Measurements from ENCODE around the gene HAUS5.
A peak's percentile ranks its signal among the peaks of the same experiment; 100 is the strongest.

HAUS5 gene

GRCh38 chr19:35607661-35608060, 4.9 kb upstream of the HAUS5 start:
- no peak for DNase-seq (ENCODE audit: low spot score)

GRCh38 chr19:35608251-35608650, 4.3 kb upstream of the HAUS5 start:
- DNase-seq (ENCODE audit: low spot score) = no peak

GRCh38 chr19:35609851-35610353, 2.6 kb upstream of the HAUS5 start:
- DNase-seq (ENCODE audit: low spot score) = no peak

- no peak for DNase-seq (ENCODE audit: low spot score)
Measured at GRCh38 chr19:35612224-35612558, 344 bp upstream of the HAUS5 start.

- DNase-seq (ENCODE audit: low spot score) = no peak
Measured at GRCh38 chr19:35613574-35613973, 1.0 kb downstream of the HAUS5 start.

GRCh38 chr19:35615036-35615435, 2.5 kb downstream of the HAUS5 start:
- no peak for DNase-seq (ENCODE audit: low spot score)

- no peak for DNase-seq (ENCODE audit: low spot score)
Measured at GRCh38 chr19:35618857-35619256, 6.3 kb downstream of the HAUS5 start.

- DNase-seq (ENCODE audit: low spot score) = no peak
Measured at GRCh38 chr19:35619290-35619923, 6.9 kb downstream of the HAUS5 start.

- no peak for DNase-seq (ENCODE audit: low spot score)
Measured at GRCh38 chr19:35620001-35620400, 7.5 kb downstream of the HAUS5 start.

- no peak for DNase-seq (ENCODE audit: low spot score)
Measured at GRCh38 chr19:35621708-35622107, 9.2 kb downstream of the HAUS5 start.

GRCh38 chr19:35622750-35623149, 10.2 kb downstream of the HAUS5 start:
- DNase-seq (ENCODE audit: low spot score) = no peak

- no peak for DNase-seq (ENCODE audit: low spot score)
Measured at GRCh38 chr19:35623327-35624010, 10.9 kb downstream of the HAUS5 start.

- no peak for DNase-seq (ENCODE audit: low spot score)
Measured at GRCh38 chr19:35628264-35628564, 15.7 kb downstream of the HAUS5 start.

GRCh38 chr19:35628565-35629331, 16.2 kb downstream of the HAUS5 start, which contains the start of gene RBM42:
TSS of gene RBM42 (plus strand) at chr19:35629036. CDS start at chr19:35629154, 118 bp downstream.
- DNase-seq (ENCODE audit: low spot score) = peak; percentile 99

- no peak for DNase-seq (ENCODE audit: low spot score)
Measured at GRCh38 chr19:35629332-35629633, 16.7 kb downstream of the HAUS5 start.

- DNase-seq (ENCODE audit: low spot score) = no peak
Measured at GRCh38 chr19:35633727-35634440, 21.3 kb downstream of the HAUS5 start.

GRCh38 chr19:35636651-35637050, 24.1 kb downstream of the HAUS5 start:
- DNase-seq (ENCODE audit: low spot score) = no peak

- DNase-seq (ENCODE audit: low spot score) = no peak
Measured at GRCh38 chr19:35637165-35637564, 24.6 kb downstream of the HAUS5 start.

- DNase-seq (ENCODE audit: low spot score) = no peak
Measured at GRCh38 chr19:35639321-35639639, 26.7 kb downstream of the HAUS5 start.

- DNase-seq (ENCODE audit: low spot score) = no peak
Measured at GRCh38 chr19:35639863-35640262, 27.3 kb downstream of the HAUS5 start.

GRCh38 chr19:35641515-35642151, 29.1 kb downstream of the HAUS5 start, which contains the start of gene ETV2:
TSS of gene ETV2 (plus strand) at chr19:35641745. CDS start at chr19:35642461, 716 bp downstream.
- peak; percentile 42 for DNase-seq (ENCODE audit: low spot score)

GRCh38 chr19:35642312-35642711, 29.8 kb downstream of the HAUS5 start:
- DNase-seq (ENCODE audit: low spot score) = no peak

Measured in kidney capillary endothelial cell (primary cell).